Lower leg skin (tissue), 4 donors: Measurements from ENCODE around the gene DTX3. TPM values are rescaled to one million over a fixed set of nuclear protein-coding genes. Genes with fewer than 3 reads are reported as not detected.

Experiments
- DNase-seq, 2 donors: peaks; one replicate each; pipeline ENCODE4 v3.0.0-alpha.2; 2019; ENCODE audit warnings: low spot score in 2 of 2
- H3K4me3 ChIP-seq: fragments of 200-600 bp; sonication (generic); 2 replicates; pipeline ENCODE4 v1.5.1; 2017; ENCODE audit warnings: mild to moderate bottlenecking, low read depth; ENCODE audit not compliant: poor library complexity, severe bottlenecking
- POLR2A ChIP-seq, 2 donors: fragments of 450-650 bp; IDR thresholded peaks; one replicate each; pipeline ENCODE4 v1.6.1; 2016 to 2017; ENCODE audit warnings: antibody characterized with exemption in 2 of 2, mild to moderate bottlenecking in 1 of 2, moderate library complexity in 1 of 2
- WGBS, 2 donors: methylation state at CpG; one replicate each; pipeline ENCODE4 v1.1.5; 2018; 5-methylcytosine and 5-hydroxymethylcytosine counted together
- intact Hi-C: fragments of 100-400 bp; cut with DNase I; formaldehyde crosslinking; loops from one replicate; pipeline ENCODE4 v1.15.0; 2023; ENCODE audit warnings: low total_unique reads
- total RNA-seq, 4 donors: library from RNA; depleted of rRNA; stranded (reverse); fragments of >200 nt; gene quantifications; one replicate each; pipeline ENCODE4 v1.1.0, GENCODE V29; 2016
- TF ChIP-seq, protein P1 (sequence below), 3 donors: fragments of 450-650 bp; IDR thresholded peaks; one replicate each; pipeline ENCODE4 v1.5.1; 2016; ENCODE audit warnings: antibody characterized with exemption in 3 of 3, mild to moderate bottlenecking in 3 of 3, moderate library complexity in 2 of 3

The DTX3 gene
- total RNA-seq, 4 donors from 2014 or later: 6.1 to 17.4 (median 11.4) TPM

DNA sequence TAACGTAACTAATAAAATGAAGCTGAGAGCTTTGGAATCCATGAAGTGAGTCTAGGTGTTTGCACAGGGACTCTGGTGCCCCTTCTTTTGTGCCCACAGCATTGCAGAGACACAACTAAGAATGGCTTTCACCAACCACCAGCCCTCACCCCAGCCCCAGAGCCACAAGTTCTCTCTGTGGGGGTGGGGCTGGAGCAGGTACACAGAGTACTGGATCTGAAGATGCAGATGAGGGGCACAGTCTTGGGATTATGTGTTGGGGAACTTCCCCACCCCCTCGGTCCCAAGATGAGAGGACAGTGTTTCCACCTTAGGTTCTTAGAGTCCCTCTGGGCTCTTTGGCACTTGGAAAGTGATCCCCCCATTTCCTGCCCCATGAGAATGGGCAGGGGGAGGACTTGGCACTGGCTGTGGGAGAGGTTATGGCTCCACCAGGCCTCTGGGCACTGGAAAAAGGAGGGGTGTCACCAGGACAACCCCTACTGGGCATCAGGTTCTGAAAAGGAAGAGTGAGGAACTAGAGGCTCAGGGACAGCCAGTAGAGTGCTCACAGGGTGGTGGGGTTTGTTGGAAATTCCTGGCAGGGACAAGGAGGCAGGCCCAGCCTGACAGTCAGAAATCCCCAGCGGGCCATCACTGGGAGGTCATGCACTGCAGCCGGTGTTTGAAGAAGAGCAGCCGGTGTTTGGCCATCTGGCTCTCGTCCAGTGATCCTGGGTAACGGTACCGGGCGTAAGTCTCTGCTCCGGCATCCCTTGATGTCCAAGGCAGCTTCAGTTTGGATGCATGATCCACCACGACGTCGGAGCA, 21.7 kb downstream of the DTX3 start:
- WGBS, 2 donors: 40 to 53% methylated on average over 13 of the region's 13 CpGs
- H3K4me3 ChIP-seq: no peak overlapping the region
- intact Hi-C loops: loop anchor here (10.0 kb wide), 1 partner anchor 162 kb away; no protein-coding TSS in a partner anchor
- TF ChIP-seq, protein P1, sequence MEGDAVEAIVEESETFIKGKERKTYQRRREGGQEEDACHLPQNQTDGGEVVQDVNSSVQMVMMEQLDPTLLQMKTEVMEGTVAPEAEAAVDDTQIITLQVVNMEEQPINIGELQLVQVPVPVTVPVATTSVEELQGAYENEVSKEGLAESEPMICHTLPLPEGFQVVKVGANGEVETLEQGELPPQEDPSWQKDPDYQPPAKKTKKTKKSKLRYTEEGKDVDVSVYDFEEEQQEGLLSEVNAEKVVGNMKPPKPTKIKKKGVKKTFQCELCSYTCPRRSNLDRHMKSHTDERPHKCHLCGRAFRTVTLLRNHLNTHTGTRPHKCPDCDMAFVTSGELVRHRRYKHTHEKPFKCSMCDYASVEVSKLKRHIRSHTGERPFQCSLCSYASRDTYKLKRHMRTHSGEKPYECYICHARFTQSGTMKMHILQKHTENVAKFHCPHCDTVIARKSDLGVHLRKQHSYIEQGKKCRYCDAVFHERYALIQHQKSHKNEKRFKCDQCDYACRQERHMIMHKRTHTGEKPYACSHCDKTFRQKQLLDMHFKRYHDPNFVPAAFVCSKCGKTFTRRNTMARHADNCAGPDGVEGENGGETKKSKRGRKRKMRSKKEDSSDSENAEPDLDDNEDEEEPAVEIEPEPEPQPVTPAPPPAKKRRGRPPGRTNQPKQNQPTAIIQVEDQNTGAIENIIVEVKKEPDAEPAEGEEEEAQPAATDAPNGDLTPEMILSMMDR (IDR thresholded peaks at IDR 0.05): no peak
- TF ChIP-seq POLR2A (IDR thresholded peaks at IDR 0.05): no peak
- DNase-seq: peak in 1 of 2 donors; percentile 68

DNA sequence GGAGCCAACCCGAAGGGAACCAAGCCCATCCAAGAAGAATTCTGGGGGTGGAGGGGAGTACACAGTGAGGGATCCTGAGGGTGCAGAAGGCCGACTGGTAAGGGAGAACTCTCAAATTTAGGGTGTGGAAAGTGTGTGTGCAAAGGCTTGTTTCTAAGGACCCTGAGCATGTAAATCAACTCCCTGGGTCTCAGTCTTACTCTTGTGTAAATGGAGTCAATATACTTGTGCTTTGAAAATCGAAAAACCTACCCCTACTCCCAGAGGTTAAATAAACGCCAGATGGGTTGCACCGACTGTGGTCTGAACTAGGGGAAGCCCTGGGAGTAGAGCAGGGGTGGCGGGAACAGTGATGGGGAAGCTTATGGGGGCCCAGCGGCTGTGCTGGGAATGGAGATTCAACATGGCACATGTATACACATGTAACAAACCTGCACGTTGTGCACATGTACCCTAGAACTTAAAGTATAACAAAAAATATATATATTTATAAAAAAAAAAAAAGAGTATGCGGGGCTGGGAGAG, 22.4 kb downstream of the DTX3 start:
- 30 to 45% methylated on average over 9 of the region's 9 CpGs for WGBS, 2 donors
- H3K4me3 ChIP-seq: no peak overlapping the region
- TF ChIP-seq, protein P1 (IDR thresholded peaks at IDR 0.05): no peak
- no peak for TF ChIP-seq POLR2A (IDR thresholded peaks at IDR 0.05)
- intact Hi-C loops: loop anchor here (10.0 kb wide), 1 partner anchor 162 kb away; no protein-coding TSS in a partner anchor
- DNase-seq: peak in 1 of 2 donors; percentile 57

DNA sequence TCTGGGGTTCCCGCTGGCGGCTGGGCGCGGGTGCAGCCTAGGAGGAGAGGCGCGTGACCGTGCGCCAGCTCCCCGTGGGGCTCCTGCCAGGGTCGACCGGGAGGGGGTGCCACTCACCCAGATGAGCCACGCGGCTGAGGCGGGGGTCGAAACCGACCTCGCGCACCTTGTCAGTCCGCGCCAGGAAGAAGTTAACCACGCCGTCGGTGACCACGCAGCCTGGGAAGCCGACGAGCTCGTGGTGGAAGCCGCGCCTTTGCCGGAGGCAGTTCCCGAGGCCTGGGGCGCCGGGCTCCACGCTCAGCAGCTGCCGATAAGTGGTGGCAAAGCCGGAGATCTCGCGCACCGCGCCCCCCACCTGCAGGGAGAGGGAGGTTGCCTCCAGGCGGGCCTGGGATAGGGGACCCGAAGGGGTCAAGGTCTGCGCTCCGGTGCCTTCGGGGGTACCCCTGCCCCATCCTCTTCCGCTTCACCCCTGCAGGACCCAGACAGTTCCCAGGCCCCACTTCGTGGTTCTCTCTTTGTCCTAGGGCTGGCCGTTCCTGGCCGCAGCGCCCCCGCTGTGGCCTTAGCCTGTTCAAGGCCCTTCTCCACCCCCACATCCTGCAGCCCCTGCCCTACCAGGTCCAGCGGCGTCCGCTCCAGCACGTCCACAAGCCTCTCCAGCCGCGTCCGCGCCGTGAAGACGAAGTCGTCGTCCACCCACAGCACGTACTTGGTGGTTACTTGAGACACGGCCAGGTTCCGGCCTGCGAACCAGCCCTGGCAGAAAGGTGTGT, 23.1 kb downstream of the DTX3 start:
- 21 to 37% methylated on average over 41 to 67 of the region's 67 CpGs for whole genome bisulfite sequencing, 2 donors
- TF ChIP-seq, protein P1 (IDR thresholded peaks at IDR 0.05): no peak
- TF ChIP-seq POLR2A (IDR thresholded peaks at IDR 0.05): no peak
- peak; percentile 9 to 85 for DNase-seq
- no peak overlapping the region for H3K4me3 ChIP-seq
- intact Hi-C loops: loop anchor here (10.0 kb wide), 1 partner anchor 163 kb away; no protein-coding TSS in a partner anchor

DNA sequence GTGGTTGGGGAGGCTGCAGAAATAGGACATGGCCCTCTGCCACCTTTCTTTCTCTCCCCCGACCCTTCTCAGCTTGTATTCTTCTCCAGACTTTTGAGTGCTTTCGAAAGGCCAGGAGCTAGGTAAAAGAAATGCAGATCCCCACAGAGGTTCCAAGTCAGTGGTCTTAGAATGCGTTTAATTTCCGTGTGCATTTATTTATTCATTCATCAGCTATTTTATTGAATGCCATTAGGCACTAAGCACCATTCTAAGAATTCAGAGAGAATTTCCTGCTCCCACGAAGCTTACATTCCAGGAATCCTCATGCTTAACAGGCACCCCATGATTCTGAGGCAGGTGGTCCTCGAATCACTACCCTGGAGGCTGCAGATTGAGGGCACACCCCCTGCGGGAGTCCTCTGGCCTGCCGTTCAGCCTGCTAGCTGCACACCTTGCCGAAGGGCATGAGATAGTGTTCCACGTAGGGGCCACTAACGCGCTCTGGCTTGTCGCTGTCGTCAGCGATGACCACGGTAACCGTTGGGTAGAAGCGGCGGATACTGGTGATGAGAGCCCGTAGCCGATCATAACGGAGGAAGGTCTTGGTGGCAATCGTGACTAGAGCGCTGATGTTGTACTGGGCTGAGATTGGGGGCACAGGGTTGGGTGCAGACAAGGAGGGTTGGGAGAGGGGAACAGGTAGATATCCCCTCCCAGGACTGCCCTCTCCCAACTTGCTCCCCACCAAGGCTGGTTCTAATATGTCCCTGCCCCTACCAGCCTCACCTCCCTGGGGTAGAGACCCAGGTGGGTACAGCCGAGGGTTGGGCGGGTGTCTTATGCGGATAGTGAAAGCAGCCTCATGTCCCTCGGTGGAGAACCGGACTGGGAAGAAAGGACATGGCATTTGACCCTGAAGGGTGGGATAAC, 23.9 kb downstream of the DTX3 start:
- intact Hi-C loops: loop anchor here (10.0 kb wide), 1 partner anchor 164 kb away; no protein-coding TSS in a partner anchor
- DNase-seq: peak; percentile 8 to 81
- TF ChIP-seq POLR2A (IDR thresholded peaks at IDR 0.05): no peak
- TF ChIP-seq, protein P1 (IDR thresholded peaks at IDR 0.05): no peak

More for the DNA sequence above, 23.9 kb downstream of the DTX3 start:
- 64 to 74% methylated on average over 29 of the region's 29 CpGs for WGBS, 2 donors
- H3K4me3 ChIP-seq: no peak overlapping the region
